HG03064 (cell line): ENCODE results near the gene RPL5.

Experiments
- ATAC-seq: cut with Tn5 transposase; IDR thresholded peaks from one replicate; pipeline ENCODE4 v1.9.1; 2021; ENCODE audit warnings: low read depth; ENCODE audit not compliant: unreplicated experiment

Gene RPL5

DNA sequence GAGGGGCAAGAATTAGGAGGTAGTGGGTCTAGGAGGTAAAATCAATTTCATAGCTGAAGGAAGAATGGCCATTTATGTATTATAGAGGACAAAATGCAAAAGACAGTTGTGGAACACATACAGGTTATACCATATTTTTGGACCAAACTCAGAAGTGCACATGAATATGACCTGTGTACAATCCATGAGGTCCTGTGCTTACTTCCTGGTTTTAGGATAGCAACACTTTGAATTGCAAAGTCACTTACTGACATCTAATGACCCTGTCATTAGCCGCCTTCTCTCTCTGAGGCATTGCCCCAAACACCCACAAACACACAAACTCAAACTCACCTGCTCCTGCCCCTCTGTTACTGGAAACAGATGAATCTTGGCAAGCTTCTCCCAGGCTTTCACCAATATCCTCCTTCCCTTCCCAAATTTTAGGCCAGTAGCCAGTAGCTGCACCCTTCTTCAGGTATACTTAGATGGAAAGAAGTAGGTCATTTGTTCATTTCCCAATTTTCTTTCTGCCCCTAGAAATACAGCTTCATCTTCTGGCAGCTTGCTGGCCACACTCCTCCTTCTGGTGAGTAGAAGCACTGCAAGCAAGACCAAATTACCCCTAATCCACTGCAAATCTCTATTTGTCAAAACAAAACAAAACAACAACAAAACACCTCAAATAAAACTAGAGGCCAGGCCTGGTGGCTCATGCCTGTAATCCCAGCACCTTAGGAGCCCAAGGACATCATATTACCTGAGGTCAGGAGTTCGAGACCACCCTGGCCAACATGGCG is 13.7 kb upstream of the RPL5 start:
- ATAC-seq, result no peak

- no peak for ATAC-seq
These were observed 11.8 kb upstream of the RPL5 start for GRCh38 chr1:92820024-92820423.

- no peak for ATAC-seq
These were observed 11.3 kb upstream of the RPL5 start for GRCh38 chr1:92820551-92820950.

DNA sequence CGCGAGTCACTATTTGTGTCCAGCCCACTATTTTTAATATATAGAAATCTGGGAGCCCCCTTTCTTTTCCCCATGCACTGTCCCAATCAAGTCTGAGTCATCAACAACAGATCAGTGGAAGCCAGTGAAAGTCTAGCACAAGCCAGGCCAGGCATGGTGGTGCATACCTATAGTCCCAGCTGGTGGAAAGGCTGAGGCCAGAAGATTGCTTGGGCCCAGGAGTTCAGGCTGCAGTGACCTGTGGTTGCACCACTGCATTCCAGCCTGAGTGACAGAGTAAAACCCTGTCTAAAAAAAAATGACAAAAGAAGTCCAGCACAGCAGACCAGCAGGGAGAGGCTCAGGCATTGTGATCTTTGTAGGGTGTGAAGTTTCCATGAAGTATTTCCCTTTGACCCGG is 9.0 kb upstream of the RPL5 start:
- ATAC-seq, result no peak

GRCh38 chr1:92826792-92827191 is 5.0 kb upstream of the RPL5 start:
- ATAC-seq, result no peak

DNA sequence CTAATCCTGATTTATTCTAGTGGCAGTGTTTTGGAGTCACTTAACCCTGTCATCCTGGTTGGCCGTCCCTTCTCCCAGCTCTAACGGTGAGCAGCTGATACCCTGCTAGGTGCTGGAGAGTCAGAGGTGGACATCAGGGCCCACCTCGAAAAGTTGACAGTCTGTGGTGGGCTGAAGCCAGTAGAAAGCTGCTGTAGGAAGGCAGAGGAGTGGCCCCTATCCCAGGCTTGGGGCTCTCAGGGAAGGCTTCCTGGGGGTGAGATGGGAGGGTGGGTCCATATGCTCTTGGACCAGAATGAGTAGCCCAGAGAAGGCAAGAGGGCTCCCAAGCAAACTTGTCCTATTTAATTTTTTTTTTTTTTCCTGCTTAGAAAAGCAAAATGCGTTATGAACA is 475 bp upstream of the RPL5 start:
- peak; percentile 5 for ATAC-seq

DNA sequence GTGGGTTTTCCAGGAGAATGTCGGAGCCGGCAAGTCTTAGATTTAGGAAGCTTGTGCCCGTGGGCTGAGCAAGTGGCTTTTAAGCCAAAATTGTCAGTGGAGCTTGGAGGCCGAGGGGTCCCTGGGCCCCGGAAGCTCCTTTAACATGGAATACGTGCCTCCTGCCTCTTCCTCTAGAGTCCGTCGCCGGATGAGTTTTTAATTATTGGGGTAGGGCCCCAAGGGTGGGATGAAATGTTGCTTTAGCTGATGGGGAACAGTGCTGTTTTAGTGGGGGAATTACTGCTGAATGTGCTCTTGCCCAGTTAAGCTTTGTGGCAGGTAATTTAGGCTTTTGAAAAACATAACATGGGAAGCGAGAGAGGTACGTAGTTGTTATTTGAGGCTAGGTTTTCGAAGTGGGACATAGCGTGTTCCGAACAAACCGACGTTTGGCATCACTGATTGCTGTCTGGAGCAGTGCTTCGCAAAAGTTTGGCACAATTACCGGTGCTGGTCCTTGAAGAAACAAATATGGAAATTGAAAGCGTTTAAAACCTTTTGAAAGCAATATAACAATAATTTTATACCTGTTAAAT is 786 bp downstream of the RPL5 start:
- no peak for ATAC-seq

GRCh38 chr1:92833840-92834239 is 2.0 kb downstream of the RPL5 start:
- no peak for ATAC-seq

- ATAC-seq, result no peak
These were observed 2.8 kb downstream of the RPL5 start for GRCh38 chr1:92834617-92835016.

DNA sequence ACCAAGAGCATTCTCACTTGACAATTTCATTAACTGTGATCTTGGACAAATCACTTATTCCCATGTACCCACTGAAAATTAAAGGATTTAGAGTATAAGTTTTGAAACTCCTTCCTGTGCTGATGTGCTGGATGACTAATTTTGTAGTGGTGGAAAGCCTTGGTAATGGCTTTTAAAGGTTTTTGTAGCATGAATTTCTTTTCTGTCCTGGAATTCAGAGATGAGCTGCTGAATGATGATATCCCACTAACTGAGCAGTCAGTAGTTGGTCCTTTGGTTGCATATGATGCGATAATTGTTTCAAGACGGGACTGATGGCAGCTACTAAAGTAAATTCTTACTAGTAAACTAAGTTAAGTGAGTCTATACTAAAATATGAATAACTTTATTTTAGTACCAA is 5.2 kb downstream of the RPL5 start:
- ATAC-seq, result no peak

- no peak for ATAC-seq
These were observed 6.7 kb downstream of the RPL5 start for GRCh38 chr1:92838519-92838918.

- ATAC-seq, result no peak
These were observed 7.6 kb downstream of the RPL5 start for GRCh38 chr1:92839442-92839841.

- no peak for ATAC-seq
These were observed 8.8 kb downstream of the RPL5 start for GRCh38 chr1:92840600-92840999.

DNA sequence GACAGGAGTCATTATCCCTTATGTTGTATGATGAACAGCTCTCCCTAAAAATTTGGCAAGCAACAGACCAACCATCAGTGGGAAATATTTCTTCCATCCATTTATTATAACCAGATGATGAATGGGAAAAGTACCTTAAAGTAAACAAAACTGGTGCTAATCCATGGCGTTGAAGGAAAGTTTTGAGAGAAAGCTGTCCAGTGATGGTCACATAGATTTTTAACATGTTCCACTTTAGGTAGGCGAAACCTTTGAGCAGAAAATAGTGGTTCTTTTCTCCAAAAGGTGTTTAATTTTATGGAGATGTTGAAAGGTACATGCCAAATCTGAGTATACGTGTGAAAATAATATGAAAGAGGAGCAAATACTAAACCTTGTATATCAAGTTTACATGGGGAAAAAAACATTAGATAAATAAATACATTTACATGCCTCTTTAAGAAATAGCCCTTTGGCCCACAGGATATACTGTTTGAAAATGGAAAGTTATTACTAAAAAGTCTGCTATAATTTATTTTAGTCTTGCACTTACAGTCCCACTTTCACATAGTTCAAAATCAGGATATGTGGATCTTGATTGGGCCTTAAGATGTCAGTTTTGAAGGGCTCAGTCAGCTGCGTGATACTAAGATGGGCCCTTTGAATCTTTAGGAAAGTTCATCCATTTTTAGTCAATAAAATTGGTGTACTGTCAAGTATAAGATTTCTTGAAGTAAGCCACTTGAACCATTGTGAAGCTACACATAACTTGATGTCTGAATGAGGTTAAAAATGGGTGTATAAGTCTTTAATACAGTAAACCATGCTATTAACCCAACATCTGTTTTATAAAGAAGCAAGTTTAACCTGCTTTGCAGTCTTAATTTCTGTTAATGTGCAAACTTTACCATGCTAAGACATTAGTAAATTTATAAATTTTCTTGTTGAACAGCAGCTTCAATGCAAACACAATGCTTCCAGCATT is 10.5 kb downstream of the RPL5 start:
- no peak for ATAC-seq

GRCh38 chr1:92843046-92843423 is 11.2 kb downstream of the RPL5 start:
- ATAC-seq, result no peak

DNA sequence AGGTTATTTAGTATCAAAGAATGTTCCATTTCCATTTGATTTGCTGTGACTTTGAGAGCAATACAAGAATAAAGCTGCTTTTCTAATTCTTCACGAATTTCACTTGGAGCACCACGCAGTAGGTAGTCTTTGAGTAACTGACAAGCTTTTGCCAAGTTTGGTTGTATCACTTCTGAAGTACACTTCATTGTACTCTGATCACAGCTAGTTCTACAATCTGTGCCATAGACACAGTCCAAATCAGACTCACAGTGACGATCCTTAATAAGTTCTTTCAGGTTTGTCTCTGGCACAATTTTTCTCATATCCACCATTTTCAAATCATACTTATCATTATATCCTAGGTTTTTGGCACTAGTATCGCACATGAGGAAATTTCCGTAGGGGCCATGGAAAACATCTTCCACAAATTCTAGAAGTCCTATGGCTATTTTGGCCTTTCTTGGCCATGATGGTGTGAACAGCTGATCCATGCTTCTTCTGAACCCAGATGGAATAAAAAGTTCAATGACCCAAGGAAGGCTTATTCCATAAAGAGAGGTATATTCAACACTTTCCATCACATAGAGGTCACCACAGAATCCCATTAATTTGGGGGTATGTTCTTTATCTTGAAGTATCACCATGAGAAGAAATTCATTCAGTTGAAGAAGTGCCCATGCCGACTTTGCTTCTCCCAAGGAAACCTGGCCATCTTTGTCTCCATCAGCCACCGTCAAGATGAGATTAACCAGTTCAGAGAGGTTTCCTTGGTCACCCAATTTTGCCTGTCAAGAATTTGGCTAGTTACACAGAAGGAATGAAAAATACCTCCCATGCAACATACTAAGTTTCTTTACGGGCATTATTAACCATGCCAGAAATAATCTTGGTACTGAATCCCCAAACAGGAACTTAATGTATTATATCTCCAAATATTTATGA is 11.9 kb downstream of the RPL5 start:
- no peak for ATAC-seq

DNA sequence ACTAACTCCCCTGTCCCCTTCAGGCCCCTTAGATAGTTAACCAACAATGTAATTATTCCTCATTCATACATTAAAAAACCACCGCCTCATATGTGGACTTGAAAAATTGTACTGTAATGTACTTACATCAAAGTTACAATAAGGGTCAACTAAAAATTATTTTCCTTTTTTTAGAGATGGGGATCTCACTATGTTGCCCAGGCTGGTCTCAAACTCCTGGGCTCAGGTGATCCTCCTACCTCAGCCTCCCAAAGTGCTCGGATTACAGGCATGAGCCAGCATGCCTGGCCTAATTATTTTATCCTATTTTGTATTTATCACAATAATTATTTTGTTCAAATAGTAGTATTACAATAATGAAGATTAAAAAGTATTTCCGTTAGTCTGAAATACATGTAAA is 12.6 kb downstream of the RPL5 start:
- ATAC-seq, result no peak

GRCh38 chr1:92845908-92846307 is 14.1 kb downstream of the RPL5 start:
- ATAC-seq, result no peak

- ATAC-seq, result no peak
These were observed 16.4 kb downstream of the RPL5 start for GRCh38 chr1:92848201-92848600.

- ATAC-seq, result no peak
These were observed 18.2 kb downstream of the RPL5 start for GRCh38 chr1:92850019-92850418.
